Measurements from ENCODE around the gene LOXL4. TPM values are rescaled to one million over a fixed set of nuclear protein-coding genes. Genes with fewer than 3 reads are reported as not detected.
"Not testable (repeated sequence)": the region's sequence is repeated elsewhere in the genome, so short reads cannot be mapped to it uniquely, and the experiment has no call there.

The LOXL4 gene
- total and polyA plus RNA-seq, 4 experiments from 2014 or later: 0.10 TPM; not detected in 3

DNA sequence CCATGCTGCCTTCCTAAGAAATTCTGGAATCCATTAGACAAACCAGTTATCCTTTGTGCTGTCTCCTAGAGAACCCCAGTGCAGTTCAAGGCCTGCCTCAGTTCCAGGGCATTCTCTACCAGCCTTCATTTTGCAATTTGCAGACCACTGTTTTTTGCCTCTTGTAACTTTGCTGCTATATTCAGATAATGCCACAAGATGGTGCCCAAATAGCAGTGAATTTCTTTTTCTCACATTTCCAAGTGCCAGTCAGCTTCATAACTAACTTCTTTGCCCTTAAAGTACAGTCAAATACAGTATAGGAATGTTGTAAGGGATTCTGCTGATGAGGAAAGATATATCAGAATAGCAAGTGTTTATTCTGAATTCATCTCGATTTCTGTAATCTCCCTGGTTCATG is 25.2 kb downstream of the LOXL4 start:
- ChIA-PET POLR2A (ENCODE audit: partially characterized antibody) (no interaction called here), CTCF (ENCODE audit: partially characterized antibody) (interaction anchor here (1.0 kb wide), 1 partner anchor 224 kb away, joined by 3 read pairs; no protein-coding TSS in a partner anchor)
- peaks cover 0 to 5% (median under 1%) of the 10 kb centered on the region in 4 donors for H3K4me1 Mint-ChIP-seq
- no peaks in the 10 kb centered on the region for H3K27me3 Mint-ChIP-seq
- H3K27ac Mint-ChIP-seq: peak overlapping the region in 1 of 7 donors; percentile 39
- no peak overlapping the region for H3K4me3 Mint-ChIP-seq
- H3K9me3 ChIP-seq (ENCODE audit: control insufficient read depth in 1 of 2, low read length in 2 of 2): no peaks in the 10 kb centered on the region
- no peaks in the 10 kb centered on the region for H3K9me3 Mint-ChIP-seq
- H3K36me3 ChIP-seq (ENCODE audit: insufficient read depth, low read length): peaks cover 49% of the 10 kb centered on the region
- no peak overlapping the region for H3K4me3 ChIP-seq (ENCODE audit: low read length in 2 of 2)
- DNase-seq: no peak
- no peaks in the 10 kb centered on the region for H3K27me3 ChIP-seq (ENCODE audit: insufficient read depth, low read length)
- intact Hi-C loops (cut with micrococcal nuclease): no loop called here
- H3K4me1 ChIP-seq (ENCODE audit: insufficient read depth, low read length): peaks cover 6% of the 10 kb centered on the region
- H3K27ac ChIP-seq (ENCODE audit: low read depth, low read length): no peak overlapping the region
- H3K36me3 Mint-ChIP-seq: peaks cover 44 to 80% of the 10 kb centered on the region in 2 donors

DNA sequence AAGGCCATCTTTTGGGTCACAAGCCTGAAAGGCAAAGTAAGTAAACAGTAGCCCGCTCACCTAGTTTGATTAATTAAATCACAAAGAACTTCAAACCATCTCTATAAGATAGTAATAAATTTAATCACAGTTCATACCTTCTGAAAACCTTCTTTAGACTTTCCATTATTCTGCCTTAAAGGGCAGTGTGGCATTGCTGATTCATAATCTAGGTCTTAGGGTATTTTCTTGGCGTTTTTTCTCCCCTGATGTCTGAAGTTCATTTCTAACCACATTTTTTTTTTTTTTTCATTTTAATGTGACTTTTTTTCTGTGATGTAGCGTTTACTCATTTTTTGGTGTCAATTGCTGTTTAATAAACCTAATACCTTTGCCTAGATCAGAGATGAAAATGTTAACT is 27.5 kb downstream of the LOXL4 start:
- peaks cover 5 to 8% (median 7%) of the 10 kb centered on the region in 4 donors for H3K4me1 Mint-ChIP-seq
- intact Hi-C loops (cut with micrococcal nuclease): no loop called here
- no peaks in the 10 kb centered on the region for H3K27me3 Mint-ChIP-seq
- no peak overlapping the region for H3K4me3 ChIP-seq (ENCODE audit: low read length in 2 of 2)
- no peaks in the 10 kb centered on the region for H3K9me3 ChIP-seq (ENCODE audit: control insufficient read depth in 1 of 2, low read length in 2 of 2)
- no peak overlapping the region for H3K27ac Mint-ChIP-seq
- ChIA-PET POLR2A (ENCODE audit: partially characterized antibody) (no interaction called here), CTCF (ENCODE audit: partially characterized antibody) (interaction anchor here (0.6 kb wide), 1 partner anchor 71 kb away, joined by 4 read pairs; no protein-coding TSS in a partner anchor)
- no peak overlapping the region for H3K27ac ChIP-seq (ENCODE audit: low read depth, low read length)
- no peaks in the 10 kb centered on the region for H3K9me3 Mint-ChIP-seq
- no peaks in the 10 kb centered on the region for H3K27me3 ChIP-seq (ENCODE audit: insufficient read depth, low read length)
- peaks cover 44 to 83% of the 10 kb centered on the region in 2 donors for H3K36me3 Mint-ChIP-seq
- H3K4me3 Mint-ChIP-seq: no peak overlapping the region
- H3K36me3 ChIP-seq (ENCODE audit: insufficient read depth, low read length): peaks cover 46% of the 10 kb centered on the region
- no peak for DNase-seq
- H3K4me1 ChIP-seq (ENCODE audit: insufficient read depth, low read length): peaks cover 7% of the 10 kb centered on the region

- Histone ChIP-seq H3K4me1 (ENCODE audit: insufficient read depth, low read length) (peaks cover 7% of the 10 kb centered on the region), H3K27ac (ENCODE audit: low read depth, low read length) (no peak overlapping the region), H3K4me3 (ENCODE audit: low read length in 2 of 2) (no peak overlapping the region), H3K9me3 (ENCODE audit: control insufficient read depth in 1 of 2, low read length in 2 of 2) (no peaks in the 10 kb centered on the region), H3K36me3 (ENCODE audit: insufficient read depth, low read length) (peaks cover 35% of the 10 kb centered on the region), H3K27me3 (ENCODE audit: insufficient read depth, low read length) (no peaks in the 10 kb centered on the region)
- H3K27me3 Mint-ChIP-seq: no peaks in the 10 kb centered on the region
- H3K36me3 Mint-ChIP-seq: peaks cover 44 to 78% of the 10 kb centered on the region in 2 donors
- intact Hi-C loops (cut with micrococcal nuclease): no loop called here
- H3K9me3 Mint-ChIP-seq: no peaks in the 10 kb centered on the region
- POLR2A ChIA-PET (ENCODE audit: partially characterized antibody): no interaction called here
- CTCF ChIA-PET (ENCODE audit: partially characterized antibody): no interaction called here
- H3K27ac Mint-ChIP-seq: peak overlapping the region in 3 of 7 donors; percentile 8 to 38 (median 18)
- no peak for DNase-seq
- no peak overlapping the region for H3K4me3 Mint-ChIP-seq
- H3K4me1 Mint-ChIP-seq: peaks cover 5 to 10% (median 8%) of the 10 kb centered on the region in 4 donors
These were observed 29.6 kb downstream of the LOXL4 start for GRCh38 chr10:98238391-98238790.

GRCh38 chr10:98236862-98237261 is 31.1 kb downstream of the LOXL4 start:
- H3K27me3 Mint-ChIP-seq: no peaks in the 10 kb centered on the region
- H3K36me3 Mint-ChIP-seq: peaks cover 40 to 79% of the 10 kb centered on the region in 2 donors
- H3K9me3 Mint-ChIP-seq: no peaks in the 10 kb centered on the region
- ChIA-PET POLR2A (ENCODE audit: partially characterized antibody) (no interaction called here), CTCF (ENCODE audit: partially characterized antibody) (no interaction called here)
- H3K27me3 ChIP-seq (ENCODE audit: insufficient read depth, low read length): no peaks in the 10 kb centered on the region
- no peak overlapping the region for H3K4me3 Mint-ChIP-seq
- no peak overlapping the region for H3K27ac Mint-ChIP-seq
- peaks cover 5 to 11% (median 8%) of the 10 kb centered on the region in 4 donors for H3K4me1 Mint-ChIP-seq
- no peak overlapping the region for H3K4me3 ChIP-seq (ENCODE audit: low read length in 2 of 2)
- H3K36me3 ChIP-seq (ENCODE audit: insufficient read depth, low read length): peaks cover 28% of the 10 kb centered on the region
- DNase-seq: no peak
- intact Hi-C loops (cut with micrococcal nuclease): no loop called here
- no peaks in the 10 kb centered on the region for H3K9me3 ChIP-seq (ENCODE audit: control insufficient read depth in 1 of 2, low read length in 2 of 2)
- H3K4me1 ChIP-seq (ENCODE audit: insufficient read depth, low read length): peaks cover 7% of the 10 kb centered on the region
- no peak overlapping the region for H3K27ac ChIP-seq (ENCODE audit: low read depth, low read length)

GRCh38 chr10:98235846-98236245 is 32.1 kb downstream of the LOXL4 start:
- DNase-seq: no peak
- peak overlapping the region in 1 of 7 donors; percentile 85 for H3K27ac Mint-ChIP-seq
- H3K4me3 Mint-ChIP-seq: no peak overlapping the region
- H3K9me3 Mint-ChIP-seq: no peaks in the 10 kb centered on the region
- no peak overlapping the region for H3K27ac ChIP-seq (ENCODE audit: low read depth, low read length)
- POLR2A ChIA-PET (ENCODE audit: partially characterized antibody): no interaction called here
- H3K27me3 ChIP-seq (ENCODE audit: insufficient read depth, low read length): no peaks in the 10 kb centered on the region
- H3K4me1 Mint-ChIP-seq: peaks cover 5 to 12% (median 9%) of the 10 kb centered on the region in 4 donors
- H3K36me3 Mint-ChIP-seq: peaks cover 46 to 77% of the 10 kb centered on the region in 2 donors
- peaks cover 7% of the 10 kb centered on the region for H3K4me1 ChIP-seq (ENCODE audit: insufficient read depth, low read length)
- H3K9me3 ChIP-seq (ENCODE audit: control insufficient read depth in 1 of 2, low read length in 2 of 2): no peaks in the 10 kb centered on the region
- H3K36me3 ChIP-seq (ENCODE audit: insufficient read depth, low read length): peaks cover 28% of the 10 kb centered on the region
- no peak overlapping the region for H3K4me3 ChIP-seq (ENCODE audit: low read length in 2 of 2)
- intact Hi-C loops (cut with micrococcal nuclease): no loop called here
- CTCF ChIA-PET (ENCODE audit: partially characterized antibody): no interaction called here
- no peaks in the 10 kb centered on the region for H3K27me3 Mint-ChIP-seq

- Mint-ChIP-seq H3K4me3 (no peak overlapping the region), H3K36me3 (peaks cover 52 to 57% of the 10 kb centered on the region in 2 donors), H3K9me3 (peaks cover 0 to 6% (median 3%) of the 10 kb centered on the region in 8 donors), H3K4me1 (peaks cover 7 to 20% (median 13%) of the 10 kb centered on the region in 4 donors), H3K27ac (no peak overlapping the region), H3K27me3 (no peaks in the 10 kb centered on the region)
- no peak overlapping the region for H3K4me3 ChIP-seq (ENCODE audit: low read length in 2 of 2)
- H3K9me3 ChIP-seq (ENCODE audit: control insufficient read depth in 1 of 2, low read length in 2 of 2): no peaks in the 10 kb centered on the region
- intact Hi-C loops (cut with micrococcal nuclease): no loop called here
- no peak overlapping the region for H3K27ac ChIP-seq (ENCODE audit: low read depth, low read length)
- H3K4me1 ChIP-seq (ENCODE audit: insufficient read depth, low read length): no peaks in the 10 kb centered on the region
- POLR2A ChIA-PET (ENCODE audit: partially characterized antibody): no interaction called here
- CTCF ChIA-PET (ENCODE audit: partially characterized antibody): no interaction called here
- DNase-seq: no peak
- peaks cover 16% of the 10 kb centered on the region for H3K36me3 ChIP-seq (ENCODE audit: insufficient read depth, low read length)
- H3K27me3 ChIP-seq (ENCODE audit: insufficient read depth, low read length): no peaks in the 10 kb centered on the region
These were observed 36.6 kb downstream of the LOXL4 start for GRCh38 chr10:98231417-98231816.

DNA sequence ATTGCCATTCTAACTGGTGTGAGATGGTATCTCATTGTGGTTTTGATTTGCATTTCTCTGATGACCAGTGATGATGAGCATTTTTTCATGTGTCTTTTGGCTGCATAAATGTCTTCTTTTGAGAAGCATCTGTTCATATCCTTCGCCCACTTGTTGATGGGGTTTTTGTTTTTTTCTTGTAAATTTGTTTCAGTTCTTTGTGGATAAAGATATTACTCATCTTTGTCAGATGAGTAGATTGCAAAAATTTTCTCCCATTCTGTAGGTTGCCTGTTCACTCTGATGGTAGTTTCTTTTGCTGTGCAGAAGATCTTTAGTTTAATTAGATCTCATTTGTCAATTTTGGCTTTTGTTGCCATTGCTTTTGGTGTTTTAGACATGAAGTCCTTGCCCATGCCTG is 39.7 kb downstream of the LOXL4 start:
- Mint-ChIP-seq H3K36me3 (peaks cover 48 to 54% of the 10 kb centered on the region in 2 donors), H3K4me1 (peaks cover 12 to 32% (median 22%) of the 10 kb centered on the region in 4 donors)
- POLR2A ChIA-PET (ENCODE audit: partially characterized antibody); H3K4me3 Mint-ChIP-seq; H3K9me3 ChIP-seq (ENCODE audit: control insufficient read depth in 1 of 2, low read length in 2 of 2); H3K27me3 ChIP-seq (ENCODE audit: insufficient read depth, low read length); H3K27ac ChIP-seq (ENCODE audit: low read depth, low read length); H3K4me3 ChIP-seq (ENCODE audit: low read length in 2 of 2); H3K9me3 Mint-ChIP-seq; H3K27me3 Mint-ChIP-seq; intact Hi-C loops (cut with micrococcal nuclease); CTCF ChIA-PET (ENCODE audit: partially characterized antibody); H3K36me3 ChIP-seq (ENCODE audit: insufficient read depth, low read length); H3K27ac Mint-ChIP-seq; DNase-seq; H3K4me1 ChIP-seq (ENCODE audit: insufficient read depth, low read length): not testable (repeated sequence)

- intact Hi-C loops (cut with micrococcal nuclease); POLR2A ChIA-PET (ENCODE audit: partially characterized antibody); H3K36me3 ChIP-seq (ENCODE audit: insufficient read depth, low read length); H3K27me3 Mint-ChIP-seq; H3K9me3 Mint-ChIP-seq; H3K4me3 ChIP-seq (ENCODE audit: low read length in 2 of 2); CTCF ChIA-PET (ENCODE audit: partially characterized antibody); H3K9me3 ChIP-seq (ENCODE audit: control insufficient read depth in 1 of 2, low read length in 2 of 2); H3K27me3 ChIP-seq (ENCODE audit: insufficient read depth, low read length); H3K4me1 ChIP-seq (ENCODE audit: insufficient read depth, low read length); H3K27ac ChIP-seq (ENCODE audit: low read depth, low read length); DNase-seq; H3K27ac Mint-ChIP-seq: not testable (repeated sequence)
- peaks cover 12 to 33% (median 23%) of the 10 kb centered on the region in 4 donors for H3K4me1 Mint-ChIP-seq
- peaks cover 45 to 57% of the 10 kb centered on the region in 2 donors for H3K36me3 Mint-ChIP-seq
- H3K4me3 Mint-ChIP-seq: peak overlapping the region in 1 of 8 donors; percentile 8
These were observed 40.3 kb downstream of the LOXL4 start for GRCh38 chr10:98227713-98228112.

Measured in CD4-positive, alpha-beta memory T cell (primary cell).